HCT116 (cell line): ENCODE measurements around the gene TTC39C. TPM values are rescaled to one million over a fixed set of nuclear protein-coding genes. Genes with fewer than 3 reads are reported as not detected.

Experiments
- ATAC-seq: fragments of 200-7000 bp; cut with Tn5 transposase; 2 replicates; pipeline ENCODE4 v1.9.1; 2020; ENCODE audit warnings: mild to moderate bottlenecking, moderate library complexity
- BruUV-seq: library from RNA; stranded (reverse); fragments of 400-500 nt; replicated peaks from 2 replicates; lab custom pipeline; 2021; lab: Mats Ljungman, UMichigan
- CTCF ChIA-PET: fragments of 300-600 bp; sonication (Branson Sonifier 250); formaldehyde crosslinking; loops from one replicate; lab custom pipeline; 2021; ENCODE audit warnings: antibody characterized with exemption; lab: Charles Lee
- POLR2A ChIA-PET: fragments of 300-600, 350-600 bp; sonication (Branson Sonifier 250); formaldehyde crosslinking; loops from one replicate; lab custom pipeline; 2021; ENCODE audit warnings: antibody characterized with exemption; lab: Charles Lee
- RAD21 ChIA-PET, 2 experiments: fragments of 300-600 bp; sonication (Branson Sonifier 250); formaldehyde crosslinking; loops; one replicate each; lab custom pipeline; 2023; ENCODE audit warnings: low total read pairs in 2 of 2; ENCODE audit not compliant: uncharacterized antibody in 2 of 2, unreplicated experiment in 2 of 2, low non-redundant PET in 1 of 2; lab: Charles Lee
- DNase-seq: peaks from one replicate; pipeline ENCODE4 v3.0.0-alpha.2; 2010; ENCODE audit warnings: low read depth, low spot score
- H2AFZ ChIP-seq: fragments of 200-600 bp; shearing (Covaris generic), sonication (generic); 2 replicates; pipeline ENCODE4 v1.6.1; 2017; ENCODE audit warnings: low read depth, mixed run types, mixed read lengths, antibody characterized with exemption, low read length; ENCODE audit not compliant: poor library complexity, severe bottlenecking
- H3K27ac ChIP-seq: 2 replicates; pipeline ENCODE4 v1.5.1; 2012; ENCODE audit warnings: low read depth, low read length
- H3K27me3 ChIP-seq: fragments of 200-600 bp; sonication (generic); 2 replicates; pipeline ENCODE4 v1.6.1; 2016; ENCODE audit warnings: mixed run types, low read length, mixed read lengths; ENCODE audit not compliant: insufficient read depth
- H3K36me3 ChIP-seq, 2 experiments: fragments of 200-500 bp in 1 of 2; fragments of 200-600 bp in 1 of 2; sonication (Bioruptor generic) in 1 of 2; sonication (generic) in 1 of 2; 2 replicates each; pipeline versions ENCODE4 v1.5.1 to v1.6.1; 2014 to 2016; ENCODE audit warnings: low read length in 2 of 2, inconsistent platforms in 1 of 2, mixed read lengths in 1 of 2, mixed run types in 1 of 2; ENCODE audit not compliant: insufficient read depth in 2 of 2, control insufficient read depth in 1 of 2
- H3K4me1 ChIP-seq, 2 experiments: fragments of 200-600 bp in 1 of 2; sonication (generic) in 1 of 2; 2 replicates each; pipeline versions ENCODE4 v1.5.1 to v1.6.1; 2012 to 2017; ENCODE audit warnings: low read length in 2 of 2, inconsistent platforms in 1 of 2, mild to moderate bottlenecking in 1 of 2, mixed read lengths in 1 of 2, mixed run types in 1 of 2, moderate library complexity in 1 of 2; ENCODE audit not compliant: insufficient read depth in 2 of 2, control insufficient read depth in 1 of 2
- H3K4me2 ChIP-seq: fragments of 200-600 bp; sonication (generic); 2 replicates; pipeline ENCODE4 v1.6.1; 2017; ENCODE audit warnings: mixed run types, low read length, mixed read lengths
- H3K4me3 ChIP-seq, 2 experiments: fragments of 200-600 bp in 1 of 2; sonication (generic) in 1 of 2; replicated peaks in 1 of 2; 2 replicates each; pipeline ENCODE4 v1.5.1; 2011 to 2016; ENCODE audit warnings: low read length in 2 of 2, control low read depth in 1 of 2, low read depth in 1 of 2, mild to moderate bottlenecking in 1 of 2, mixed read lengths in 1 of 2, mixed run types in 1 of 2
- H3K79me2 ChIP-seq: fragments of 200-600 bp; sonication (generic); 2 replicates; pipeline ENCODE4 v1.6.1; 2017; ENCODE audit warnings: mild to moderate bottlenecking, mixed run types, low read length, moderate library complexity, mixed read lengths; ENCODE audit not compliant: insufficient read depth
- H3K9ac ChIP-seq: fragments of 200-600 bp; sonication (generic); 2 replicates; pipeline ENCODE4 v1.6.1; 2016; ENCODE audit warnings: low read length, mixed read lengths
- H3K9me2 ChIP-seq: fragments of 200-600 bp; sonication (generic), shearing (Covaris generic); 2 replicates; pipeline ENCODE4 v1.6.1; 2017; ENCODE audit warnings: mixed run types, mild to moderate bottlenecking, moderate library complexity; ENCODE audit not compliant: insufficient read depth
- H3K9me3 ChIP-seq, 2 experiments: fragments of 200-500 bp in 1 of 2; fragments of 200-600 bp in 1 of 2; sonication (Bioruptor generic) in 1 of 2; sonication (generic) in 1 of 2; 2 replicates each; pipeline ENCODE4 v1.6.1; 2014 to 2017; ENCODE audit warnings: low read length in 2 of 2, mixed read lengths in 2 of 2, inconsistent platforms in 1 of 2, low read depth in 1 of 2, mild to moderate bottlenecking in 1 of 2, mixed run types in 1 of 2, moderate library complexity in 1 of 2; ENCODE audit not compliant: control insufficient read depth in 1 of 2, insufficient read depth in 1 of 2
- H4K20me1 ChIP-seq: fragments of 200-600 bp; sonication (generic), shearing (Covaris generic); 2 replicates; pipeline ENCODE4 v1.6.1; 2017; ENCODE audit warnings: mixed run types, mild to moderate bottlenecking, moderate library complexity; ENCODE audit not compliant: insufficient read depth
- RAD21 ChIP-seq: IDR thresholded peaks from 2 replicates; pipeline ENCODE4 v1.6.1; 2012; ENCODE audit warnings: low read depth, mild to moderate bottlenecking
- YY1 ChIP-seq: IDR thresholded peaks from 2 replicates; pipeline ENCODE4 v1.6.1; 2011; ENCODE audit warnings: low read length, low read depth, moderate library complexity, mild to moderate bottlenecking; ENCODE audit not compliant: insufficient replicate concordance; ENCODE audit errors: extremely low read depth
- ZFX ChIP-seq: fragments of 450-650 bp; IDR thresholded peaks from 2 replicates; pipeline ENCODE4 v1.6.1; 2017
- intact Hi-C: fragments of 100-400 bp; cut with micrococcal nuclease; formaldehyde crosslinking; loops from 2 replicates; pipeline ENCODE4 v1.10.0; 2022
- total RNA-seq: library from RNA; stranded (reverse); gene quantifications from one replicate; pipeline ENCODE4 v1.2.1, GENCODE V29; 2021; ENCODE audit not compliant: unreplicated experiment
- TF ChIP-seq, protein P1 (sequence below), 3 experiments: fragments of 200-600 bp in 1 of 3; sonication (generic) in 1 of 3; IDR thresholded peaks in 2 of 3; conservative IDR thresholded peaks in 1 of 3; 2 replicates each; pipeline ENCODE4 v1.5.1; 2012 to 2017; ENCODE audit warnings: low read depth in 2 of 3, low read length in 2 of 3, antibody characterized with exemption in 1 of 3, borderline replicate concordance in 1 of 3, control low read depth in 1 of 3, mild to moderate bottlenecking in 1 of 3, mixed read lengths in 1 of 3, mixed run types in 1 of 3, moderate library complexity in 1 of 3; ENCODE audit not compliant: insufficient read depth in 1 of 3
- TF ChIP-seq, protein P2 (sequence below): IDR thresholded peaks from 2 replicates; pipeline ENCODE4 v1.6.1; 2011; ENCODE audit warnings: mild to moderate bottlenecking, low read length, moderate library complexity; ENCODE audit not compliant: insufficient replicate concordance; ENCODE audit errors: extremely low read depth

The TTC39C gene
- total RNA-seq, 1 experiment from 2014 or later, result 24.8 TPM

DNA sequence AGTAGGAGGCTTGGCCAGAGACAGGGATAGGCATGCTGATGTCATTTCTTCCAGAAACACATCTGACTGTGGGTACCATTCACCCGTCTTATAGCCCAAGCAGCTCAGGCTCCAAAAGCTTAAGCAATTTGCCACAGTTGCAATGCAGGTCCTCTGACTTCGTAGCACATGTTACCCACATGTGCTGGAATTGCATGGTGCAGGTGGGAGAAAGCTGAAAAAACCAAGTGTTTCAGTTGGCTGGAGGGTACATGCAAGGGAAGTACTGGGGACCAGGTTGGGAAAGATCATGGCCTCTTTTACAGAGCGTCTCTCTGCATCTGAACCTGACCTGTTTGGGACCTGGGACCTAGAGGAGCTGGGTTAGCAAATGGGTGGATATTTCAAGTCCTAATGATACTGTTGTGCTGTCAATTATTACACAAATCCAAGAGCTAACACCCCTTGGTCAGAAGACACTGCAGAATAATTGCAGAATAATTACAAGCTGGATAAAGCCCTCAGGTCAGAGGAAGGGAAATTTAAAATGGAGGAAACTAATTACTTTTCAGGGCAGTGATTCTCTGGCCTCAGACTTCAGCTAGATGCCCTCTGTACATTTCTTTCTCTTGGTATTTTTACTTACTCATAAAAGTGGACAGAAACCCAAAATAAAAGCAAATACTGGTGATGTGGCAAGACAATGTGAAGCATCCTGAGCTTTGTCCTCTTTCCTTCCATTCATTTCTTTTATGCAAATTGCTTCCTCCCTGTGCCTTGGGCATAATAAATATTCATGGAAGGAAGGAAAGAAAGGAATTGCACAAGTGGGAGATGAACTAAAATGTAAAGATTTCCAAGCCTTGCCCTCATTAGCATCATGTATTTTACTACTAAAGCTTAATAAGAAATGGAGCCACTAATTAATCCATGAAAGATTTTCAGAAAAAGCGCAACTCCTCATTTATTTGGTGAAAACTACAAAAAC is 45.6 kb upstream of the TTC39C start:
- ChIA-PET CTCF (no interaction called here), RAD21 (no interaction called here), POLR2A (no interaction called here)
- no peaks in the 10 kb centered on the region for H3K27me3 ChIP-seq
- no peak overlapping the region for H2AFZ ChIP-seq
- H3K27ac ChIP-seq, result no peak overlapping the region
- no peaks in the 10 kb centered on the region for H4K20me1 ChIP-seq
- H3K79me2 ChIP-seq, result no peaks in the 10 kb centered on the region
- no peak for DNase-seq
- intact Hi-C loops, result no loop called here
- H3K4me2 ChIP-seq, result no peak overlapping the region
- no peaks in the 10 kb centered on the region for H3K36me3 ChIP-seq
- no TSS peak for BruUV-seq
- peaks cover 0 to 7% of the 10 kb centered on the region in 2 experiments; a peak in 1 of 4 replicates for H3K4me1 ChIP-seq
- TF ChIP-seq YY1 (no peak), RAD21 (no peak), ZFX (no peak)
- TF ChIP-seq, protein P1, sequence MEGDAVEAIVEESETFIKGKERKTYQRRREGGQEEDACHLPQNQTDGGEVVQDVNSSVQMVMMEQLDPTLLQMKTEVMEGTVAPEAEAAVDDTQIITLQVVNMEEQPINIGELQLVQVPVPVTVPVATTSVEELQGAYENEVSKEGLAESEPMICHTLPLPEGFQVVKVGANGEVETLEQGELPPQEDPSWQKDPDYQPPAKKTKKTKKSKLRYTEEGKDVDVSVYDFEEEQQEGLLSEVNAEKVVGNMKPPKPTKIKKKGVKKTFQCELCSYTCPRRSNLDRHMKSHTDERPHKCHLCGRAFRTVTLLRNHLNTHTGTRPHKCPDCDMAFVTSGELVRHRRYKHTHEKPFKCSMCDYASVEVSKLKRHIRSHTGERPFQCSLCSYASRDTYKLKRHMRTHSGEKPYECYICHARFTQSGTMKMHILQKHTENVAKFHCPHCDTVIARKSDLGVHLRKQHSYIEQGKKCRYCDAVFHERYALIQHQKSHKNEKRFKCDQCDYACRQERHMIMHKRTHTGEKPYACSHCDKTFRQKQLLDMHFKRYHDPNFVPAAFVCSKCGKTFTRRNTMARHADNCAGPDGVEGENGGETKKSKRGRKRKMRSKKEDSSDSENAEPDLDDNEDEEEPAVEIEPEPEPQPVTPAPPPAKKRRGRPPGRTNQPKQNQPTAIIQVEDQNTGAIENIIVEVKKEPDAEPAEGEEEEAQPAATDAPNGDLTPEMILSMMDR (IDR thresholded peaks at IDR 0.05 in 2 of 3, conservative IDR thresholded peaks at IDR 0.05 in 1 of 3; ENCODE audit: borderline replicate concordance in 1 of 3, insufficient read depth in 1 of 3, low read depth in 2 of 3, low read length in 2 of 3), result no peak
- TF ChIP-seq, protein P2, sequence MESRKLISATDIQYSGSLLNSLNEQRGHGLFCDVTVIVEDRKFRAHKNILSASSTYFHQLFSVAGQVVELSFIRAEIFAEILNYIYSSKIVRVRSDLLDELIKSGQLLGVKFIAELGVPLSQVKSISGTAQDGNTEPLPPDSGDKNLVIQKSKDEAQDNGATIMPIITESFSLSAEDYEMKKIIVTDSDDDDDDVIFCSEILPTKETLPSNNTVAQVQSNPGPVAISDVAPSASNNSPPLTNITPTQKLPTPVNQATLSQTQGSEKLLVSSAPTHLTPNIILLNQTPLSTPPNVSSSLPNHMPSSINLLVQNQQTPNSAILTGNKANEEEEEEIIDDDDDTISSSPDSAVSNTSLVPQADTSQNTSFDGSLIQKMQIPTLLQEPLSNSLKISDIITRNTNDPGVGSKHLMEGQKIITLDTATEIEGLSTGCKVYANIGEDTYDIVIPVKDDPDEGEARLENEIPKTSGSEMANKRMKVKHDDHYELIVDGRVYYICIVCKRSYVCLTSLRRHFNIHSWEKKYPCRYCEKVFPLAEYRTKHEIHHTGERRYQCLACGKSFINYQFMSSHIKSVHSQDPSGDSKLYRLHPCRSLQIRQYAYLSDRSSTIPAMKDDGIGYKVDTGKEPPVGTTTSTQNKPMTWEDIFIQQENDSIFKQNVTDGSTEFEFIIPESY, result no peak
- H3K9me3 ChIP-seq, result no peaks in the 10 kb centered on the region
- H3K4me3 ChIP-seq, result no peak overlapping the region
- ATAC-seq, result no peak
- H3K9me2 ChIP-seq, result no peaks in the 10 kb centered on the region
- H3K9ac ChIP-seq, result no peak overlapping the region
